Activated naive CD8-positive, alpha-beta T cell treated with anti-CD3 and anti-CD28 coated beads, Interleukin-2, amount 10 ng/mL, durations not matched to agents 7 days and 5 days (primary cell): ENCODE data around the gene MMS19. TPM values are rescaled to one million over a fixed set of nuclear protein-coding genes. Genes with fewer than 3 reads are reported as not detected.
"Not testable (repeated sequence)": the region's sequence is repeated elsewhere in the genome, so short reads cannot be mapped to it uniquely, and the experiment has no call there.

ENCODE experiments used
- ATAC-seq: fragments of 150-1000 bp; cut with Tn5 transposase; one replicate; pipeline ENCODE4 v1.10.0; 2021; ENCODE audit warnings: low read depth, moderate library complexity
- POLR2A ChIA-PET: fragments of 350-600 bp; sonication (Branson Sonifier 250); formaldehyde crosslinking; loops from one replicate; lab custom pipeline; 2021; ENCODE audit warnings: antibody characterized with exemption; lab: Charles Lee
- DNase-seq: peaks from one replicate; pipeline ENCODE4 v3.0.0; 2021
- H3K27ac Mint-ChIP-seq: one replicate; pipeline ENCODE4 v1.8.0; 2022; ENCODE audit warnings: mild to moderate bottlenecking, mixed read lengths
- H3K27me3 Mint-ChIP-seq: one replicate; pipeline ENCODE4 v1.8.0; 2022; ENCODE audit warnings: mild to moderate bottlenecking, moderate library complexity, mixed read lengths
- H3K36me3 Mint-ChIP-seq: one replicate; pipeline ENCODE4 v1.8.0; 2021; ENCODE audit warnings: mild to moderate bottlenecking, mixed read lengths
- H3K4me1 Mint-ChIP-seq: one replicate; pipeline ENCODE4 v1.8.0; 2021; ENCODE audit warnings: mixed read lengths
- H3K4me3 Mint-ChIP-seq: one replicate; pipeline ENCODE4 v1.8.0; 2022; ENCODE audit warnings: mild to moderate bottlenecking, moderate library complexity, mixed read lengths
- H3K9me3 Mint-ChIP-seq: one replicate; pipeline ENCODE4 v1.8.0; 2021; ENCODE audit warnings: mixed read lengths
- total RNA-seq, 2 experiments: library from RNA; stranded (reverse); gene quantifications; one replicate each; pipeline ENCODE4 v1.2.3, GENCODE V29; 2021

Gene MMS19
- total RNA-seq, 2 experiments from 2014 or later = 87.9 to 89.7 TPM

GRCh38 chr10:97481071-97481470 lies 17.2 kb downstream of the MMS19 start:
- Mint-ChIP-seq H3K27me3 (no peaks in the 10 kb centered on the region), H3K9me3 (no peaks in the 10 kb centered on the region), H3K4me3 (no peak overlapping the region), H3K4me1 (peaks cover 7% of the 10 kb centered on the region), H3K27ac (no peak overlapping the region), H3K36me3 (peaks cover 16% of the 10 kb centered on the region)
- DNase-seq (no peak), ATAC-seq (no peak)
- POLR2A ChIA-PET = no interaction called here

GRCh38 chr10:97479939-97480338 lies 18.3 kb downstream of the MMS19 start:
- Mint-ChIP-seq H3K27me3 (no peaks in the 10 kb centered on the region), H3K9me3 (peaks cover 1% of the 10 kb centered on the region), H3K27ac (no peak overlapping the region), H3K36me3 (peaks cover 23% of the 10 kb centered on the region), H3K4me1 (peaks cover 5% of the 10 kb centered on the region), H3K4me3 (no peak overlapping the region)
- no peak for ATAC-seq
- POLR2A ChIA-PET = no interaction called here
- no peak for DNase-seq

- not testable (repeated sequence) for H3K27ac Mint-ChIP-seq, H3K4me1 Mint-ChIP-seq
- H3K36me3 Mint-ChIP-seq = peaks cover 27% of the 10 kb centered on the region
Measured at GRCh38 chr10:97479410-97479809, 18.8 kb downstream of the MMS19 start.

GRCh38 chr10:97475936-97476594 lies 22.2 kb downstream of the MMS19 start:
- no peak overlapping the region for H3K4me3 Mint-ChIP-seq
- ATAC-seq (no peak), DNase-seq (no peak)
- H3K27ac Mint-ChIP-seq = no peak overlapping the region
- H3K27me3 Mint-ChIP-seq = no peaks in the 10 kb centered on the region
- peaks cover 30% of the 10 kb centered on the region for H3K36me3 Mint-ChIP-seq
- H3K4me1 Mint-ChIP-seq = peaks cover 5% of the 10 kb centered on the region
- H3K9me3 Mint-ChIP-seq = peaks cover 1% of the 10 kb centered on the region
- POLR2A ChIA-PET = interaction anchor here (0.6 kb wide), 1 partner anchor 185 kb away, joined by 3 read pairs; no protein-coding TSS in a partner anchor

More at GRCh38 chr10:97479410-97479809, 18.8 kb downstream of the MMS19 start:
- POLR2A ChIA-PET, H3K9me3 Mint-ChIP-seq, DNase-seq, ATAC-seq, H3K27me3 Mint-ChIP-seq, H3K4me3 Mint-ChIP-seq: not testable (repeated sequence)

GRCh38 chr10:97474918-97475317 lies 23.3 kb downstream of the MMS19 start:
- Mint-ChIP-seq H3K27ac (peak overlapping the region; percentile 44), H3K9me3 (peaks cover 1% of the 10 kb centered on the region), H3K4me3 (no peak overlapping the region), H3K27me3 (no peaks in the 10 kb centered on the region), H3K36me3 (peaks cover 34% of the 10 kb centered on the region), H3K4me1 (peaks cover 5% of the 10 kb centered on the region)
- ATAC-seq = no peak
- POLR2A ChIA-PET = no interaction called here
- DNase-seq = no peak

GRCh38 chr10:97468781-97469180 lies 29.4 kb downstream of the MMS19 start:
- POLR2A ChIA-PET, H3K4me3 Mint-ChIP-seq, DNase-seq, H3K27me3 Mint-ChIP-seq, H3K9me3 Mint-ChIP-seq, H3K27ac Mint-ChIP-seq, H3K4me1 Mint-ChIP-seq, ATAC-seq: not testable (repeated sequence)
- peaks cover 17% of the 10 kb centered on the region for H3K36me3 Mint-ChIP-seq

GRCh38 chr10:97468162-97468561 lies 30.1 kb downstream of the MMS19 start:
- H3K4me3 Mint-ChIP-seq = no peak overlapping the region
- H3K4me1 Mint-ChIP-seq = no peaks in the 10 kb centered on the region
- ATAC-seq (no peak), DNase-seq (no peak)
- no peaks in the 10 kb centered on the region for H3K9me3 Mint-ChIP-seq
- H3K36me3 Mint-ChIP-seq = peaks cover 14% of the 10 kb centered on the region
- POLR2A ChIA-PET = interaction anchor here (1.3 kb wide), 1 partner anchor 55 kb away, joined by 3 read pairs; no protein-coding TSS in a partner anchor
- no peaks in the 10 kb centered on the region for H3K27me3 Mint-ChIP-seq
- H3K27ac Mint-ChIP-seq = no peak overlapping the region

GRCh38 chr10:97466755-97467154 lies 31.5 kb downstream of the MMS19 start:
- Mint-ChIP-seq H3K36me3 (peaks cover 17% of the 10 kb centered on the region), H3K27ac (no peak overlapping the region), H3K27me3 (no peaks in the 10 kb centered on the region), H3K4me1 (no peaks in the 10 kb centered on the region), H3K9me3 (no peaks in the 10 kb centered on the region), H3K4me3 (no peak overlapping the region)
- no peak for DNase-seq
- POLR2A ChIA-PET = no interaction called here
- ATAC-seq = no peak

- no peak for DNase-seq
- POLR2A ChIA-PET = interaction anchor here (1.0 kb wide), 1 partner anchor 8 kb away, joined by 3 read pairs; no protein-coding TSS in a partner anchor
- no peak overlapping the region for H3K27ac Mint-ChIP-seq
- H3K4me1 Mint-ChIP-seq = no peaks in the 10 kb centered on the region
- ATAC-seq = no peak
- H3K27me3 Mint-ChIP-seq = no peaks in the 10 kb centered on the region
- peaks cover 17% of the 10 kb centered on the region for H3K36me3 Mint-ChIP-seq
- H3K9me3 Mint-ChIP-seq = no peaks in the 10 kb centered on the region
- no peak overlapping the region for H3K4me3 Mint-ChIP-seq
Measured at GRCh38 chr10:97465982-97466381, 32.2 kb downstream of the MMS19 start.

GRCh38 chr10:97464226-97464625 lies 34.0 kb downstream of the MMS19 start:
- Mint-ChIP-seq H3K9me3 (no peaks in the 10 kb centered on the region), H3K4me3 (no peak overlapping the region), H3K4me1 (no peaks in the 10 kb centered on the region), H3K27ac (peak overlapping the region; percentile 61), H3K27me3 (no peaks in the 10 kb centered on the region), H3K36me3 (peaks cover 18% of the 10 kb centered on the region)
- DNase-seq = no peak
- no peak for ATAC-seq
- POLR2A ChIA-PET = no interaction called here

GRCh38 chr10:97463363-97464132 lies 34.7 kb downstream of the MMS19 start:
- Mint-ChIP-seq H3K9me3 (no peaks in the 10 kb centered on the region), H3K27ac (no peak overlapping the region), H3K4me3 (no peak overlapping the region), H3K27me3 (no peaks in the 10 kb centered on the region), H3K4me1 (no peaks in the 10 kb centered on the region), H3K36me3 (peaks cover 20% of the 10 kb centered on the region)
- DNase-seq (no peak), ATAC-seq (peak; percentile 41)
- POLR2A ChIA-PET = no interaction called here

GRCh38 chr10:97462309-97462708 lies 35.9 kb downstream of the MMS19 start:
- ATAC-seq = no peak
- no peak overlapping the region for H3K27ac Mint-ChIP-seq
- DNase-seq = no peak
- peaks cover 27% of the 10 kb centered on the region for H3K36me3 Mint-ChIP-seq
- H3K4me3 Mint-ChIP-seq = no peak overlapping the region
- no peaks in the 10 kb centered on the region for H3K4me1 Mint-ChIP-seq
- POLR2A ChIA-PET = no interaction called here
- no peaks in the 10 kb centered on the region for H3K9me3 Mint-ChIP-seq
- no peaks in the 10 kb centered on the region for H3K27me3 Mint-ChIP-seq

GRCh38 chr10:97459933-97460332 lies 38.3 kb downstream of the MMS19 start:
- H3K4me1 Mint-ChIP-seq = no peaks in the 10 kb centered on the region
- no peaks in the 10 kb centered on the region for H3K27me3 Mint-ChIP-seq
- H3K4me3 Mint-ChIP-seq = no peak overlapping the region
- H3K27ac Mint-ChIP-seq = no peak overlapping the region
- DNase-seq (no peak), ATAC-seq (no peak)
- POLR2A ChIA-PET = interaction anchor here (0.6 kb wide), 1 partner anchor 39 kb away, joined by 3 read pairs; no protein-coding TSS in a partner anchor
- no peaks in the 10 kb centered on the region for H3K9me3 Mint-ChIP-seq
- peaks cover 26% of the 10 kb centered on the region for H3K36me3 Mint-ChIP-seq

GRCh38 chr10:97459111-97459510 lies 39.1 kb downstream of the MMS19 start:
- H3K4me1 Mint-ChIP-seq = peaks cover 3% of the 10 kb centered on the region
- H3K36me3 Mint-ChIP-seq = peaks cover 26% of the 10 kb centered on the region
- ATAC-seq (no peak), DNase-seq (no peak)
- no peak overlapping the region for H3K27ac Mint-ChIP-seq
- POLR2A ChIA-PET = no interaction called here
- no peaks in the 10 kb centered on the region for H3K27me3 Mint-ChIP-seq
- no peak overlapping the region for H3K4me3 Mint-ChIP-seq
- H3K9me3 Mint-ChIP-seq = no peaks in the 10 kb centered on the region
